AG10803 (cell line): ENCODE data around the gene S100Z.
"Not testable (repeated sequence)": the region's sequence is repeated elsewhere in the genome, so short reads cannot be mapped to it uniquely, and the experiment has no call there.

Source experiments
- DNase-seq: peaks from one replicate; pipeline ENCODE4 v3.0.0; 2010; ENCODE audit warnings: low read depth
- H3K4me3 ChIP-seq: 2 replicates; pipeline ENCODE4 v1.5.1; 2011; ENCODE audit warnings: mild to moderate bottlenecking, low read length, control low read depth
- CTCF ChIP-seq: conservative IDR thresholded peaks from 2 replicates; pipeline ENCODE4 v1.5.1; 2011; ENCODE audit warnings: mild to moderate bottlenecking, low read length, control low read depth, inconsistent platforms

S100Z gene

GRCh38 chr5:76888733-76889300 lies 39.0 kb downstream of the S100Z start:
- DNase-seq = no peak
- no peak for TF ChIP-seq CTCF
- H3K4me3 ChIP-seq = no peak overlapping the region

- H3K4me3 ChIP-seq = no peak overlapping the region
- TF ChIP-seq CTCF = no peak
- DNase-seq = no peak
Observed at GRCh38 chr5:76893294-76893693, 43.5 kb downstream of the S100Z start.

GRCh38 chr5:76896196-76896595 lies 46.4 kb downstream of the S100Z start:
- no peak overlapping the region for H3K4me3 ChIP-seq
- DNase-seq = no peak
- no peak for TF ChIP-seq CTCF

GRCh38 chr5:76901522-76901921 lies 51.7 kb downstream of the S100Z start:
- no peak overlapping the region for H3K4me3 ChIP-seq
- DNase-seq = no peak
- no peak for TF ChIP-seq CTCF

GRCh38 chr5:76908166-76908565 lies 58.4 kb downstream of the S100Z start:
- DNase-seq = no peak
- TF ChIP-seq CTCF = no peak

GRCh38 chr5:76910344-76910933 lies 60.6 kb downstream of the S100Z start:
- not testable (repeated sequence) for DNase-seq, H3K4me3 ChIP-seq

More at GRCh38 chr5:76908166-76908565, 58.4 kb downstream of the S100Z start:
- no peak overlapping the region for H3K4me3 ChIP-seq

GRCh38 chr5:76914671-76915070 lies 64.9 kb downstream of the S100Z start:
- DNase-seq, H3K4me3 ChIP-seq: not testable (repeated sequence)

- no peak overlapping the region for H3K4me3 ChIP-seq
- TF ChIP-seq CTCF = no peak
- DNase-seq = no peak
Observed at GRCh38 chr5:76918539-76918938, 68.7 kb downstream of the S100Z start.
